HG03135 (cell line): Measurements from ENCODE around the gene OAS2.

ENCODE experiments used
- ATAC-seq: cut with Tn5 transposase; IDR thresholded peaks from one replicate; pipeline ENCODE4 v1.9.1; 2021; ENCODE audit warnings: mild to moderate bottlenecking, moderate library complexity; ENCODE audit not compliant: unreplicated experiment

Gene OAS2

DNA sequence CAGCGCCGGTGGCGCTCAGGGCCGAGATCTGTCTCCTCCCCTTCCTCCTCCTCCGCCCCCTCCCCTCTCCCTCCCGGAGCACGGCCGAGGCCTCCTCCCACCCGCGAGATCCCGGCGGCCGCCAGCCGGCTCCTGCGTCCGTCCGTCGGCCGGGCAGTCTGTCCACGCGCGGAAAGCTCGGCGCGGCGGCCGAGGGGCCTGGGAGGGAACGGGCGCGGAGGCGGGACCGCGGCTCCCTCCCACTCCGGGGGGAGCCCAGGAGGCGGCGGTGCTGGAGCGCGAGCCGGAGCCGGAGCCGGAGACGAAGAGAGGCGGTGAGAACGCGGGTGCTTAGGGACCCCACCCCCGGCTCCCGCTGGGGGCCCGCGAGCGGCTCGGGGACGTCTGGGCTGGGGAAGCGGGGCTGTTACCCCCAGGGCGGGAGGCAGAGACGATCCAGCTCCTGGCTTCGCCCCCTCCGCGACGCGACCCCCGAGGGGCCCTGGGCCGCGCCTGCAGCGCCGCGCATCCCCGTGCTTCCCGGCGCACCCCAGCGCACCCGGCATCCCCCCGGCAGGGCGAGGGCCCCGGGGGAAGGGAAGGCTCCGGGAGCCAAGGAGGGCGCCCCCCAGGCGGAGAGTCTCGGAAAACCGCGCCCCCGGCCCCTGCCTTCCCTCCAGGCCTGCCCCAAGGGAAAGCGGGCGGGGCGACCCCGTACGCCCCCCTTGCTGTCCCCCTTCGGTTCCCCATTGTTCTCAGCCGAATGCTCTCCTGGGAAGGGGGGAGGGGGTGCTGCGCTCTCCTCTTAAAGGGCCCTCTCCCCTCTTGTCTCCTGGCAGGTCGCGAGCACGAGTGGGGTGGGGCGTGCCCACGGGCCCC is 78.5 kb downstream of the OAS2 start, which contains the start of gene DTX1:
TSS of gene DTX1 (plus strand) at position 100 of the 858 bp plus-strand sequence. CDS start 1,463 bp downstream, outside the sequence.
- no peak for ATAC-seq

DNA sequence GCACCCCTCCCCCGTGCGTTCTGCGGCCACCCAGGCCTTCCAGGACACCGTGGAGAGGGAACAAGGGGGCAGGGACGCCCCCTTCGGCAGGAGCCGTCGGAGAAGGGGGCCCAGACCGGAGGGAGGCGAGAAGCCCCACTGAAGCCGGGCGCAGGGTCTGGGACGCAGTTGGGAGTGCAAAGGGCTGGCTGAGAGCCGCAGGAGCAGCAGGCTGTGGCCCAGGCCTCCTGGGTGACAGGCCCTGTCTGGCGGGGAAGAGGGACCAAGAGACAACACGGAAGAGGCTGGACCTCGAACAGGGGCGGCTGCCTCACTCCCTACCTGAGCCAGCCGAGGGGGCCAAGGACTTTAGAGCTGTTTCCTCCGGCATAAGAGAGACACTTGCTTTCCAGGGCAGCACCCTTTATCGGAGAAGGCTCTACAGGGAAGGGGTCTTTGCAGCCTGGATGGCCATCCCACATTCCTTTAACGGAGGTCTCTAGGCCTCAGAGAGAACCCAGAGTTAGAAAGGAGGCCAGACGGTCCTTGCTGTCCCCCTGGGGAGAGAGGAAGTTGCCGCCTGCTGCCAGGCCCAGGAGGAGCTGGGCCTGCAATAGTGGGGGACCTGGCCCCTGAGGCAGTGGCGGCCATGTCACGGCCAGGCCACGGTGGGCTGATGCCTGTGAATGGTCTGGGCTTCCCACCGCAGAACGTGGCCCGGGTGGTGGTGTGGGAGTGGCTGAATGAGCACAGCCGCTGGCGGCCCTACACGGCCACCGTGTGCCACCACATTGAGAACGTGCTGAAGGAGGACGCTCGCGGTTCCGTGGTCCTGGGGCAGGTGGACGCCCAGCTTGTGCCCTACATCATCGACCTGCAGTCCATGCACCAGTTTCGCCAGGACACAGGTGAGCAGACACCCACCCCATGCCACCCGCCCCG is 79.5 kb downstream of the OAS2 start:
- no peak for ATAC-seq

DNA sequence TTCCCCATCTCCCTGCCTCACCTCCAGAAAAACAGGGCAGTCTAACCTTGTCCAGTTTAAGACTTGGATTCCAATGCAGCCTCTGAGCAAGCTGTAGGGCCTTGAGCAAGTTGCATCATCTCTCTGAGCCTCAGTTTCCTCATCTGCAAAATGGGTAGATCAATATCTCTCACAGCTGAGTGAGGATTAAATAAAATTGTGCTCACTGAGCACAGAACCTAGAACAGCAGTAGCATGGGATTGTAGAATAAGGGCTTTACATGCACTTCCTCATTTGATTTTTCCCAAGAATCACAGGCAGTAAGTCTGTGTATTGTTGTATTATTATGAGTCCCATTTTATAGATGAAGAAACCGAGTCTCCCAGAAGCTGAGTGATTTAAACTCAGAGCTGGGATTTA is 80.2 kb downstream of the OAS2 start:
- no peak for ATAC-seq

- no peak for ATAC-seq
Measured at GRCh38 chr12:113059071-113059595, 80.8 kb downstream of the OAS2 start.

GRCh38 chr12:113060336-113060960 is 82.1 kb downstream of the OAS2 start:
- ATAC-seq, result no peak

DNA sequence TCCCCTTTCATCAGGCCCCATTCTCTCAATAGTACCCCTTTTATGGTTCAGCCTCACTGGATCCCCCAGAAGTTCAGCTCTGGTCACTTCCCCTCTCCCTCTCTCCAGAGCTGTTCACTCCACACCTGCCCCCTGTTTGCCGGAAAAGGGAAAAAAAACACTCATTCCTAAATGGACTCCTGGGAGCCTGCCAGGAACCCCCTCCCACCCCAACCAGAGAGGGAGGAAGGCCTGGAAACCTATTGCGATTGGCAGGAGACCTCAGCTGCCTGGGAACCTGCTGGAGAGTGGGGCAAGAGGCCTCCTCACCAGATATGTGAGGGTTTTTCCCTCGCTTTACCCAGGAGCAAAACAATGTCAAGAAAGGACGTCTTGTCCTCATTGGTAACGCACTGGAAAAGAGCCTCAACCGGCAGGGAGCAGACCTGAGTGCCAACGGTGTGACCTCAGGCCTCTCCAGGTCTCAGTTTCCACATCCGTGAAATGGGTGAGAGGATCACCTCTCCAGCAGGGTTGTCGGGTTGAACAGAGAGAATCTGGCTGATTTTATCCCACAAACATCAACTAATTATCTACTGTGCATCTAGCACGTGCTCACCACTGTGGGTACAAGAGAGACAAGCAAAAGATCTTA is 82.9 kb downstream of the OAS2 start:
- no peak for ATAC-seq
